GM12878 (cell line): ENCODE measurements around the gene CSF1. TPM values are rescaled to one million over a fixed set of nuclear protein-coding genes. Genes with fewer than 3 reads are reported as not detected.

Source experiments
- ATAC-seq: fragments of 200-7000 bp; cut with Tn5 transposase; 3 replicates; pipeline ENCODE4 v1.9.1; 2020; ENCODE audit warnings: mild to moderate bottlenecking, moderate library complexity
- BruUV-seq: library from RNA; stranded (reverse); fragments of 400-500 nt; replicated peaks from 2 replicates; lab custom pipeline; 2021; lab: Mats Ljungman, UMichigan
- CTCF ChIA-PET: fragments of 300-600 bp; sonication (Branson Sonifier 250); formaldehyde crosslinking; extraction: SDS; loops from one replicate; lab custom pipeline; 2021; ENCODE audit warnings: inconsistent platforms; lab: Yijun Ruan, JAX
- POLR2A ChIA-PET: fragments of 350-600 bp; formaldehyde crosslinking; extraction: SDS; loops from one replicate; lab custom pipeline; 2021; ENCODE audit warnings: inconsistent platforms; lab: Charles Lee
- RAD21 ChIA-PET: fragments of 300-600 bp; sonication (Branson Sonifier 250); formaldehyde crosslinking; loops from one replicate; lab custom pipeline; 2023; ENCODE audit warnings: antibody characterized with exemption; ENCODE audit not compliant: unreplicated experiment; lab: Charles Lee
- SMC1A ChIA-PET: fragments of 300-600 bp; sonication (Branson Sonifier 250); formaldehyde crosslinking; loops from one replicate; lab custom pipeline; 2023; ENCODE audit not compliant: unreplicated experiment, uncharacterized antibody; lab: Charles Lee
- DNase-seq: peaks from one replicate; pipeline ENCODE4 v3.0.0-alpha.2; 2011; ENCODE audit warnings: low read depth, low spot score
- FAIRE-seq: peaks from 3 replicates; lab custom pipeline; 2011; peaks lifted over from hg19 to GRCh38; lab: Jason Lieb, UNC
- H2AFZ ChIP-seq: 2 replicates; pipeline ENCODE4 v1.6.0; 2011; ENCODE audit warnings: low read depth, low read length, control low read depth; ENCODE audit not compliant: control insufficient read depth
- H3K27ac ChIP-seq: 2 replicates; pipeline ENCODE4 v1.5.1; 2011; ENCODE audit warnings: control low read depth; ENCODE audit not compliant: control insufficient read depth, insufficient read depth
- H3K27me3 ChIP-seq, 2 experiments: replicated peaks in 1 of 2; 2 replicates each; pipeline versions ENCODE4 v1.6.0 to v1.6.1; 2011; ENCODE audit warnings: low read length in 1 of 2; ENCODE audit not compliant: control insufficient read depth in 2 of 2, insufficient read depth in 2 of 2
- H3K36me3 ChIP-seq, 2 experiments: 2 replicates each; pipeline ENCODE4 v1.5.1; 2011; ENCODE audit warnings: low read length in 1 of 2; ENCODE audit not compliant: control insufficient read depth in 2 of 2, insufficient read depth in 2 of 2
- H3K4me1 ChIP-seq: 2 replicates; pipeline ENCODE4 v1.6.1; 2011; ENCODE audit warnings: mild to moderate bottlenecking, low read length, moderate library complexity, mixed read lengths; ENCODE audit not compliant: control insufficient read depth, insufficient read depth
- H3K4me2 ChIP-seq: 2 replicates; pipeline ENCODE4 v1.6.0; 2011; ENCODE audit warnings: control low read depth; ENCODE audit not compliant: control insufficient read depth, insufficient read depth
- H3K4me3 ChIP-seq: fragments of 200-600 bp; sonication (generic); 2 replicates; pipeline ENCODE4 v1.5.1; 2016
- H3K79me2 ChIP-seq: 2 replicates; pipeline ENCODE4 v1.6.0; 2011; ENCODE audit warnings: low read length; ENCODE audit not compliant: control insufficient read depth, insufficient read depth
- H3K9ac ChIP-seq: 2 replicates; pipeline ENCODE4 v1.8.0; 2011; ENCODE audit warnings: low read length, control low read depth, mixed read lengths; ENCODE audit not compliant: control insufficient read depth, insufficient read depth
- H3K9me3 ChIP-seq: replicated peaks from 3 replicates; pipeline ENCODE4 v1.5.1; 2011; ENCODE audit warnings: mild to moderate bottlenecking, low read length; ENCODE audit not compliant: control insufficient read depth, insufficient read depth
- H4K20me1 ChIP-seq: 2 replicates; pipeline ENCODE4 v1.6.0; 2011; ENCODE audit not compliant: control insufficient read depth, insufficient read depth
- EED ChIP-seq: sonication (generic); IDR thresholded peaks from 2 replicates; pipeline ENCODE4 v1.6.1; 2016; ENCODE audit warnings: antibody characterized with exemption, low read depth
- EGR1 ChIP-seq, 2 experiments: IDR thresholded peaks; 1 replicate in 1 of 2; 2 replicates in 1 of 2; pipeline ENCODE4 v1.6.1; 2011 to 2012; ENCODE audit warnings: low read depth in 2 of 2, low read length in 2 of 2, borderline replicate concordance in 1 of 2, mild to moderate bottlenecking in 1 of 2, moderate library complexity in 1 of 2
- IRF4 ChIP-seq: IDR thresholded peaks from 2 replicates; pipeline ENCODE4 v1.6.1; 2011; ENCODE audit warnings: low read depth, low read length
- JUND ChIP-seq: IDR thresholded peaks from 2 replicates; pipeline ENCODE4 v1.6.1; 2012; ENCODE audit warnings: low read depth, mild to moderate bottlenecking, low read length, improper control_type of control experiment, moderate library complexity
- MYC ChIP-seq: IDR thresholded peaks from 2 replicates; pipeline ENCODE4 v1.6.1; 2011; ENCODE audit warnings: mild to moderate bottlenecking, low read length, moderate library complexity, inconsistent platforms; ENCODE audit not compliant: insufficient read depth, insufficient replicate concordance, insufficient read length, severe bottlenecking
- NRF1 ChIP-seq: conservative IDR thresholded peaks from 2 replicates; pipeline ENCODE4 v1.6.1; 2011; ENCODE audit warnings: mild to moderate bottlenecking, low read depth, low read length, improper control_type of control experiment
- RFX5 ChIP-seq: IDR thresholded peaks from 2 replicates; pipeline ENCODE4 v1.6.1; 2011; ENCODE audit warnings: low read depth, low read length, improper control_type of control experiment
- SMAD1 ChIP-seq: fragments of 450-650 bp; IDR thresholded peaks from 2 replicates; pipeline ENCODE4 v1.6.1; 2018; ENCODE audit warnings: mild to moderate bottlenecking, low read depth; ENCODE audit not compliant: partially characterized antibody
- SREBF1 ChIP-seq: IDR thresholded peaks from 2 replicates; pipeline ENCODE4 v1.6.1; 2012; ENCODE audit warnings: mild to moderate bottlenecking, low read length
- ZBED1 ChIP-seq: IDR thresholded peaks from 2 replicates; pipeline ENCODE4 v1.6.1; 2016; ENCODE audit warnings: borderline replicate concordance
- ZBTB33 ChIP-seq: fragments of 450-650 bp; IDR thresholded peaks from 2 replicates; pipeline ENCODE4 v1.6.1; 2017; ENCODE audit warnings: mild to moderate bottlenecking
- ZNF622 ChIP-seq: fragments of 450-650 bp; IDR thresholded peaks from 2 replicates; pipeline ENCODE4 v1.6.1; 2017; ENCODE audit warnings: mild to moderate bottlenecking, inconsistent platforms
- WGBS: methylation state at CpG from one replicate; pipeline ENCODE4 v1.1.6; 2016; ENCODE audit warnings: low lambda C conversion rate; ENCODE audit not compliant: insufficient replicate concordance, insufficient coverage; ENCODE audit errors: missing lambda C conversion rate; 5-methylcytosine and 5-hydroxymethylcytosine counted together
- in situ Hi-C: fragments of 300-500 bp; cut with MboI; formaldehyde crosslinking; loops from 9 replicates; pipeline ENCODE4 v1.14.3; 2018; ENCODE audit warnings: mixed read lengths
- intact Hi-C: fragments of 100-400 bp; cut with micrococcal nuclease; formaldehyde crosslinking; loops from one replicate; pipeline ENCODE4 v1.14.2; 2022; ENCODE audit not compliant: unreplicated experiment
- polyA plus RNA-seq, 11 experiments: library from polyadenylated mRNA; depleted of rRNA in 4 of 11; unstranded in 6 of 11; stranded (reverse) in 5 of 11; fragments of >200 nt; fragmentation: Nextera tagmentation in 4 of 11; fragmentation: Illumina TruSeq in 1 of 11; extraction: Ambion mirVana in 4 of 11; extraction: Trizol in 1 of 11; gene quantifications; 1 replicate in 1 of 11; 2 replicates in 10 of 11; pipeline versions ENCODE4 v1.2.1 to v1.2.3, GENCODE V29; 2011 to 2016; ENCODE audit warnings: inconsistent platforms in 2 of 11, missing spikeins in 2 of 11, low read depth in 1 of 11
- total RNA-seq, 4 experiments: library from RNA; depleted of rRNA in 3 of 4; stranded (reverse); fragments of >200 nt in 3 of 4; fragmentation: Illumina TruSeq in 1 of 4; extraction: Trizol in 1 of 4; gene quantifications; 2 replicates each; pipeline versions ENCODE4 v1.2.1 to v1.2.3, GENCODE V29; 2013 to 2021

Gene CSF1
- total and polyA plus RNA-seq, 10 of the 15 experiments (the other 5 are each of a cell fraction or from before 2014, with no cell fraction given): 1.2 to 32.4 (median 13.0) TPM

DNA sequence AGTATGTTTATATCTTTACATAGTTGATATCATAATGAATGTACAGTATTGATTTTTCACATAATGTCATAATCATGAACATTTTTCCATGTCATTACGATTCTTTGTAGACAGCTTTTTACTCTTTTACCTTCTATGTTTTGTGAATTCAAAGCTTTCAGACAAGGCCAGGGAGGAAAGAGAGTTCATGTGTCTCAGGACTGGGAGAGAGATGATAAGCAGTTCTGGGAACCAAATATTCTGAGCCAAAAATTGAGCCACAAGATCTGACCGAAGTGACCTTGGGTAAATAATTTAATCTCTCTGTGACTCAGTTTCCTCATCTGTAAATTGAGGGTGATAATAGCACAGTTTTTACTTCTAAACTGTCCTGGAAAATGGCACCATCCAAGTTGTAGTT, 31.8 kb downstream of the CSF1 start:
- no TSS peak for BruUV-seq
- ChIA-PET RAD21 (no interaction called here), POLR2A (no interaction called here)
- in situ Hi-C loops: no loop called here
- H3K36me3 ChIP-seq: no peaks in the 10 kb centered on the region
- no peaks in the 10 kb centered on the region for H3K4me1 ChIP-seq
- H2AFZ ChIP-seq: no peak overlapping the region
- H3K9me3 ChIP-seq: peaks cover 3% of the 10 kb centered on the region; the same call in 1 of the 3 replicates
- DNase-seq (no peak), FAIRE-seq (no peak)
- no peak overlapping the region for H3K9ac ChIP-seq
- TF ChIP-seq SREBF1 (no peak), NRF1 (no peak), JUND (no peak), ZBTB33 (no peak), ZNF622 (no peak), MYC (no peak), EGR1 (IDR thresholded peaks at IDR 0.05; ENCODE audit: borderline replicate concordance in 1 of 2, low read depth in 2 of 2, low read length in 2 of 2) (no peak), SMAD1 (no peak), EED (no peak), IRF4 (no peak), RFX5 (no peak), ZBED1 (no peak)
- TF ChIP-seq, all 136 proteins: peak for 0
- Histone ChIP-seq H3K27ac (no peak overlapping the region), H3K4me3 (no peak overlapping the region), H4K20me1 (no peaks in the 10 kb centered on the region), H3K4me2 (no peak overlapping the region), H3K79me2 (no peaks in the 10 kb centered on the region), H3K27me3 (no peaks in the 10 kb centered on the region; a peak in 1 of 4 replicates)
- ATAC-seq: no peak
- intact Hi-C loops: no loop called here
- SMC1A ChIA-PET: interaction anchor here (0.7 to 1.6 kb wide), 3 partner anchors 43 to 166 kb away, joined by 3 to 5 read pairs (median 4); no protein-coding TSS in a partner anchor
- 21% methylated on average over 2 of the region's 2 CpGs for WGBS
- CTCF ChIA-PET: interaction anchor here (1.0 kb wide), 1 partner anchor 11 kb away, joined by 3 read pairs; no protein-coding TSS in a partner anchor
